NCI-H2196 treated with DMSO at 0.1 percent for 48 hours (cell line): ENCODE data around the gene MSH4.
"Not testable (repeated sequence)": the region's sequence is repeated elsewhere in the genome, so short reads cannot be mapped to it uniquely, and the experiment has no call there.

Source experiments
- DNase-seq: peaks from one replicate; lab custom pipeline; 2025; ENCODE audit not compliant: unreplicated experiment; lab: John Stamatoyannopoulos, UW

The MSH4 gene

GRCh38 chr1:75795703-75796193 lies 934 bp upstream of the MSH4 start:
- DNase-seq = no peak

GRCh38 chr1:75797273-75797588 lies 549 bp downstream of the MSH4 start:
- DNase-seq = no peak

- no peak for DNase-seq
Measured at GRCh38 chr1:75797606-75798216, 1.0 kb downstream of the MSH4 start.

DNA sequence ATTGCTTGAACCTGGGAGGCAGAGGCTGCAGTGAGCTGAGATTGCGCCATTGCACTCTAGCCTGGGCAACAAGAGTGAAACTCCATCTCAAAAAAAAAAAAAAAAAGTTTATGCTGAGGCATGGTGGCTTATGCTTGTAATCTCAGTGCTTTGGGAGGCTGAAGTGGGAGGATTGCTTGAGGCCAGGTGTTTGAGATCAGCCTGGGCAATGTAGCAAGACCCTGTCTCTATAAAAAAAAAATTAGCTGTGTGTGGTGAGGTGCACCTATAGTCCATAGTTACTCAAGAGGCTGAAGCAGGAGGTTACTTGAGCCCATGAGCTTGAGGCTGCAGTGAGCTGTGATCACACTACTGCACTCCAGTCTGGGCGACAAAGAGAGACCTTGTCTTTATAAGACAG lies 4.8 kb downstream of the MSH4 start:
- not testable (repeated sequence) for DNase-seq

GRCh38 chr1:75808921-75809320 lies 12.2 kb downstream of the MSH4 start:
- no peak for DNase-seq

DNA sequence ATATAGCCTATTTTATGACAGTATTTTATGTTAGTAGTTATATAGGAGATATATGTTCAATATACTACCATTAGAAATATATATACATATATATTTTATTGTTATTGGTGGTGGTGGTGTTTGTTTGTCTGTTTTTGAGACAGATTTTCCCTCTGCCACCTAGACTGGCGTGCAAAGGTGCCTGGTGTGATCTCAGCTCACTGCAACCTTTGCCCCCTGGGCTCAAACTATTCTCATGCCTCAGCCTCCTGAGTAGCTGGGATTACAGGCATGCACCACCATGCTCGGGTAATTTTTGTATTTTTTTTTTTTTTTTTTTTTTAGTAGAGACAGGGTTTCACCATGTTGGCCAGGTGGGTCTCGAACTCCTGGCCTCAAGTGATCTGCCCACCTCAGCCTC lies 13.4 kb downstream of the MSH4 start:
- DNase-seq = not testable (repeated sequence)

GRCh38 chr1:75811211-75811981 lies 14.7 kb downstream of the MSH4 start:
- no peak for DNase-seq

DNA sequence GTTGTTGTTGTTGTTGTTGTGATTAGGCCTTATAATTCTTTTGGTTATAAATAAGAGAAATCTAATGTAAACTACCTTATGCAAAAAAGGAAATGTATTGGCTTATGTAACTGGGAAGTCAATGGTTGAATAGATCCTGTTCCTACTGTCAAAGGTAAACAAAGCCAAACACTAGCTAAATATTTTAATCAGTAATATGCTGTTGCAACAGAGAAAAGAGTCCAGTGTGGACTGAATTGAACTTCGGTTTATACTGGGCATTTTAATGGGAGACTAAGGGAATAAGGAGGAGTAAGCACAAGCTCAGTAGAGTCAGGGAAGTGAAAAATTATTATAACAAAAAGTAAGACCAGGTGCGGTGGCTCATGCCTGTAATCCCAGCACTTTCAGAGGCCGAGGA lies 15.4 kb downstream of the MSH4 start:
- no peak for DNase-seq

- not testable (repeated sequence) for DNase-seq
Measured at GRCh38 chr1:75823596-75823995, 26.9 kb downstream of the MSH4 start.

- no peak for DNase-seq
Measured at GRCh38 chr1:75836528-75837100, 39.9 kb downstream of the MSH4 start.

GRCh38 chr1:75838079-75838478 lies 41.4 kb downstream of the MSH4 start:
- DNase-seq = no peak

DNA sequence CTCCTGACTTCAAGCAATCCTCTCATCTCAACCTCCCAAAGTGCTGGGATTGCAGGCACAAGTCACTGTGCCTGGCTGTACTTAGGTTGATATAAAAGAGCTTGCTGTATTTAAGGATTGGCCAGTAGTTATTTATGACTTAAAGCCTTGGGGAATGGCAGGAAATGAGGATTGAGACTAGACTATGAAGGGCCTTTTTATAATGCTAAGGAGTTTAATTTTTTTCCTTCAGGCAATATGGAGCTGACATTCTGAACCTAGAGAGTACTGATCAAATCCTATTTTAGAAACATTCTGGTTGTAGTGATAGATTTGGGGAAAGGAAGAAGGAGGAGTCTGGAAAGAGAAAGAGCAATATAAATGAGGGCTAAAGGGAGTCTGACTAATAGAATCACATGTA lies 44.7 kb downstream of the MSH4 start:
- DNase-seq = no peak

- DNase-seq = no peak
Measured at GRCh38 chr1:75845576-75845975, 48.9 kb downstream of the MSH4 start.

GRCh38 chr1:75855010-75855409 lies 58.3 kb downstream of the MSH4 start:
- no peak for DNase-seq

- no peak for DNase-seq
Measured at GRCh38 chr1:75855734-75856133, 59.1 kb downstream of the MSH4 start.

- no peak for DNase-seq
Measured at GRCh38 chr1:75861831-75862230, 65.1 kb downstream of the MSH4 start.

GRCh38 chr1:75870951-75871350 lies 74.3 kb downstream of the MSH4 start:
- DNase-seq = no peak

DNA sequence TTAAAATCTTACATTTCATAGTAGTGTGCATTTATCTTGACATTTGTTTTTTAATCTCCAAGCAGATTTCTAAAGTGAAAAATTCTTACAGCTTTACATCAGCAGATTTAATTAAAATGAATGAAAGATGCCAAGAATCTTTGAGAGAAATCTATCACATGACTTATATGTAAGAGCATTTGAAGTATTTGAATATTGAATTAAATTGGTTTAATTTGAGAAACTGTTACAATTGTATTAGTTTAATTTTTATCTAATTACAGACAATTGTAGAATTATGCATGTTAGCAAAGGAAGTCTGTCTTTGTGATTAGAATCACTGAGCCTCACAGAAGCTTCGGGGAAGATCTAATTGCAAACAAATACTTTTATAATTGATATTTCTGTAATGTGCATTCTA lies 83.3 kb downstream of the MSH4 start:
- DNase-seq = no peak

DNA sequence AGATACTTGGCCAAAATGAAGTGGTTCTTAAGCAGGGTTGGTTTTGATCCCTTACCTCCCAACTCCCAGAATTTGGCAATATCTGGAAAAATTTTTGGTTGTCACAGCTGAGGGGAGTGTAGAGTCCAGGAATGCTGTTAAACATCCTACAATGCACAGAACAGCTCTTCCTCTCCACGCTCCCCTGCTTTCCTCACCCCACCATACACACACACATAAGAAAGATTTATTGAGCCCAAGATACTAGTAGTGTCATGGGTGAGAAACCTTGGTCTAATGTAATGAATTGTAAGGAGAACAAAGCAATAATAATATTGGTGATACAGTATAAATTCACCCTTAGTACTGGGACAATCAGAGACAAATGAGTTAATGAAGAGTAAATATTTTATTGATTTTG lies 87.8 kb downstream of the MSH4 start:
- no peak for DNase-seq

DNA sequence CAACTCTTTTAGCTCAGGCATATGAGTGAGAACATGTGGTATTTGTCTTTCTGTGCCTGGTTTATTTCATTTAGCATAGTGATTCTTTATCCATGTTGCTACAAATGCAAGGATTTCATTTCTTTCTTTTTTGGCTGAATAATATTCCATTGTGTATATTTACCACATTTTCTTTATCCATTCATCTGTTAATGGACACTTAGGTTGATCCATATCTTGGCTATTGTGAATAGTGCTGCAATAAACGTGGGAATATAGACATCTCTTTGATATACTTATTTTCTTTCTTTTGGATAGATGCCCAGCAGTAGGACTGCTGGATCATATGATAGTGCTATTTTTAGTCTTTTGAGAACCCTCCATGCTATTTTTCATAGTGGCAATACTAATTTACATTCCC lies 104.7 kb downstream of the MSH4 start:
- DNase-seq = no peak

DNA sequence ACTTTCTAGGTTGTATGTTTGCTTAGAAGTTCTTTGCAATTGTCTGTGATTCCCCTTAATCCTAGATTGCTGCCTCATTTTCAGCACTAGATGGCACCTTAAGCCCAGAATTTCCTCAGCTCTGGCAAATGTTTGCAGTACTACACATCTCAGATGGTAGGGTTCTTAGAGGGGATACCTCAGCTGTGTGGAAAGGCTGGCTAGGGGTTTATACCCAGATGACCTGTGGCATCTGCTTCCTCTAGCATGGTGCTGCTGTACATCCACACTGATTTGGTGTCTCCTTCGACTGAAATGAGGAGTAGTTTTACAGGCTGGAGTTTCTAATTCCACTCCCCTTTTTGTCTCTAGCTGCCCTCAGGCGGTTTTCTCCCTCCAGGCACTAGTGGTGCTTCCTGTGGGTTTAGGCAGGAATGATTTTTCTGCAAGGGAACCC lies 112.1 kb downstream of the MSH4 start:
- DNase-seq = no peak

GRCh38 chr1:75916834-75917233 lies 120.2 kb downstream of the MSH4 start:
- no peak for DNase-seq
